Thymus (tissue), 11 donors: Measurements from ENCODE around the gene MCC. TPM values are rescaled to one million over a fixed set of nuclear protein-coding genes. Genes with fewer than 3 reads are reported as not detected.

Experiments used
- DNase-seq, 9 donors: peaks; one replicate each; pipeline ENCODE4 v3.0.0-alpha.2; 2013; ENCODE audit warnings: low spot score in 9 of 9, low read depth in 6 of 9, missing footprints in 1 of 9
- H3K27ac ChIP-seq, 2 donors: one replicate each; pipeline ENCODE4 v1.5.1; 2013; ENCODE audit warnings: control low read depth in 1 of 2, low read depth in 1 of 2, low read length in 1 of 2, mild to moderate bottlenecking in 1 of 2, moderate library complexity in 1 of 2
- H3K27me3 ChIP-seq, 2 donors: one replicate each; pipeline ENCODE4 v1.5.1; 2013; ENCODE audit warnings: low read length in 1 of 2; ENCODE audit not compliant: control insufficient read depth in 2 of 2, insufficient read depth in 1 of 2
- H3K36me3 ChIP-seq, 2 donors: one replicate each; pipeline ENCODE4 v1.5.1; 2013; ENCODE audit warnings: low read length in 1 of 2, mild to moderate bottlenecking in 1 of 2, moderate library complexity in 1 of 2; ENCODE audit not compliant: control insufficient read depth in 2 of 2, insufficient read depth in 2 of 2
- H3K4me1 ChIP-seq, 2 donors: one replicate each; pipeline ENCODE4 v1.5.1; 2013; ENCODE audit warnings: low read length in 2 of 2; ENCODE audit not compliant: control insufficient read depth in 2 of 2, insufficient read depth in 2 of 2
- H3K4me3 ChIP-seq, 2 donors: one replicate each; pipeline ENCODE4 v1.5.1; 2013; ENCODE audit warnings: low read length in 2 of 2, control low read depth in 1 of 2, mild to moderate bottlenecking in 1 of 2
- H3K9me3 ChIP-seq, 2 donors: one replicate each; pipeline ENCODE4 v1.5.1; 2013; ENCODE audit warnings: low read length in 1 of 2, mild to moderate bottlenecking in 1 of 2; ENCODE audit not compliant: control insufficient read depth in 2 of 2, insufficient read depth in 1 of 2
- WGBS: extraction: QIAGEN DNeasy Blood & Tissue Kit; methylation state at CpG from one replicate; pipeline ENCODE4 v1.1.7; 2013; 5-methylcytosine and 5-hydroxymethylcytosine counted together
- polyA plus RNA-seq: library from polyadenylated mRNA; stranded (reverse); fragments of 200-250 nt; gene quantifications from one replicate; pipeline ENCODE4 v1.2.3, GENCODE V29; 2013
- total RNA-seq: library from RNA; stranded (reverse); fragments of 120-200 nt; gene quantifications from one replicate; pipeline ENCODE4 v1.2.4, GENCODE V29; 2013
- donor health status: healthy.

MCC gene
- total and polyA plus RNA-seq, 2 donors: 5.1 to 7.0 TPM

DNA sequence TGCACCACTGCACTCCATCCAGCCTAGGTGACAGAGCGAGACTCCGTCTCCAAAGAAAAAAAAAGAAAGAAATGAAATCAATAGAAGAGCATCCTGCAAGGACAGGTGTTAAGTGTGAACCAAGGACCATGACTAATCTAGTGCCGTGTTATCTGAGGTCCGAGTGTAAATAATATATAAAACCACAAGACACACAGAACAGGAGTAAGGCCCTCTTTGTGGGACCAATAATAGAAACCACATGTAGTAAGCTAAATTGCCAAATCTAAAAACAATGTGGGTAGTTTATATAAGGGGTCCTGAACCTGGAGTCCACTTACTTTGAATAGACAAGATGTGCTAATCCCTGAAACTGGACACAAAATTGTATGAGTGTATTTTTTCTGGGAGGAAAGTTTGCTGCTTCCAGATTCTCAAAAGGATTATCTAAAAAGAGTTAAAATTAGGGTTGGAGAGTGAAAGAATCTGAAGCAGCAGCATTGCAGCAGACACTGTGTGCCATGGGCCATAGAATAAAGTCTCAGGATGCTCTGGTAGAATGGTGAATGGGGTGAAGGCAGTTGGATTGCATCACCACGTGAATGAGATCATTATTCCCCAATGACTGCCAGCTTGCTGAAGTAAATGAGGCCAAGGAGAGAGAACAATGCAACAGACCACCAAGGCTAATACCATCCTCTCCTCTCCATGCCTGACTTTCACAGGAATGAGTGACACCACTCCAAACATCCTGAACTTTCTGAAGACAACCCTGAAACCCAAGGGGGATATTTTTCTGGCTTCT is 288.9 kb downstream of the MCC start:
- H3K4me1 ChIP-seq: no peaks in the 10 kb centered on the region
- WGBS: 97% methylated on average over 5 of the region's 5 CpGs

DNA sequence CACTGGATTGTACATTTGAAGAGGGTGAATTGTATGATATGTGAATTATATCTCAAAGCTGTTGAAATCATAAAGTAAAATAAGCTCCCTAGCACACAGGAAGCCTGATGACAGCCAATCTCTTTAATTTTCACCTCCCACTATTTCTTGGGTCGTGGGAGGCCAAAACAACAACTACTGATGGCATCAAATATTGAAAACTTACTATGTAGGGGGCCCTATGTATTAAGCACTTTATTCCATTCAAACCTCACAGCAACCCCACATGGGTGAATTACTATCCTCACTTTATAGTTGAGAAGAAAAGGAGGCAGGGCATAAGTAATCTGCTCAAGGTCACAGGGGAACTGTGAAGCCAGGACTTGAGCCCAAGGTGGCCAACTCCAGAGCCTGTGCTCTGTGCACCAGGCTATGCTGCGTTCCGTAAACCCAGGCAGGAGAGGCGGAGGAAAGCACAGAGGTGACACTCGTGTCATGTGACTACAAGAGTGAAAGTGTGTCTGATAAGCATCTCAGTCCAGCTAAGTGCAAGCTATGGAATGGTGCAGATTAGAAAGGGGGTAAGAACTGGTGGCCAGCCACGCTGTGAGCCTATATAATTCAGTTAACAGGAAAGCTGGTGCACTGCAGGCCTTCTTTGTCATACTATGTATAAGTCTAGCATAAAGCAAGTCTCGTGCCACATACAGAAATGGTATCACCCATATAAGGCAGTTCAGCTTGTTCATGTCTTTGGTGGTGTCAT is 290.6 kb downstream of the MCC start:
- Histone ChIP-seq H3K4me3 (no peak overlapping the region), H3K27ac (no peak overlapping the region), H3K36me3 (no peaks in the 10 kb centered on the region), H3K4me1 (no peaks in the 10 kb centered on the region), H3K27me3 (no peaks in the 10 kb centered on the region), H3K9me3 (no peaks in the 10 kb centered on the region)
- DNase-seq: no peak
- WGBS: 87% methylated on average over 7 of the region's 7 CpGs

More for the DNA sequence above, 288.9 kb downstream of the MCC start:
- H3K4me3 ChIP-seq: no peak overlapping the region
- no peaks in the 10 kb centered on the region for H3K9me3 ChIP-seq
- H3K27ac ChIP-seq: no peak overlapping the region
- H3K36me3 ChIP-seq: no peaks in the 10 kb centered on the region
- DNase-seq: no peak
- H3K27me3 ChIP-seq: no peaks in the 10 kb centered on the region

DNA sequence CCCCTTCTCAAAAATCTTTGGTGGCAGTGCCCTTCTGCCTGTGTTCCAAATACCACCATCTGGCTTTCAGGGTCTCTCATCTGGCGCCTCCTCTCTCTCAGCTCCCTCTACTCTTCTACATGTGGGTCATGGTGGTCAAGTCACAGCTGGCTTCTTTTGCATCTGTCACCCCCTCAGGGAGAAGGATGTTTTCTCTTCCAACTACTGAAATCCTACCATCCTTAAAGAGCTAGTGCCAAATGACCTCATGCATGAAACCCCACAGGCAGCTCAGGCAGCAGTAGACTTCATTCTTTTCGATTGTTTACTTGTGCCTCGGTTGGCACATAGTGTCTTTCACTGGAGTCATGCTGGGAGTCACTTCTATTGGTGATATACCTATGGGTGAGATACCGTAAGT is 292.5 kb downstream of the MCC start:
- Histone ChIP-seq H3K36me3 (no peaks in the 10 kb centered on the region), H3K4me1 (no peaks in the 10 kb centered on the region), H3K9me3 (no peaks in the 10 kb centered on the region), H3K27ac (no peak overlapping the region), H3K27me3 (no peaks in the 10 kb centered on the region), H3K4me3 (no peak overlapping the region)
- DNase-seq: no peak
- 96% methylated on average over 4 of the region's 4 CpGs for WGBS

DNA sequence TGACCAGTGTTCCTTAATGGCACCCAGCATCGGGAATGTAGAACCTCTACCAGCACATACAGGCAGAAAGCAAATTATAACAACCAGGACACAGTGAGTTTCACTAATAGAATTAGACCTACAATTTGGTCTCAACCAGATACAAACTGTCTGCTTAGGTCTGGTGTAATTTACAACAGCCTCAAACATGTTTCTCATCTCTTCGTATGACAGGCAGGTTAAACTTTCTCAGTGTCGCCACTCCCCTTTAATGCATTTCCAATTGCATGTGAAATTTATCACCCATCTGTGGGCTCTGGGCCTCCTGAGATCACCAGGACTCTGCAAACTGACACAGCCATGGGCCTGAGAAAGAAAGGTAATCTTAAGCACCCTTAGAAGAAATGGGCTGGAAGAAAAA is 293.0 kb downstream of the MCC start:
- Histone ChIP-seq H3K4me1 (no peaks in the 10 kb centered on the region), H3K27ac (no peak overlapping the region), H3K36me3 (no peaks in the 10 kb centered on the region), H3K27me3 (no peaks in the 10 kb centered on the region), H3K4me3 (no peak overlapping the region), H3K9me3 (no peaks in the 10 kb centered on the region)
- WGBS: 97% methylated on average over 3 of the region's 3 CpGs
- no peak for DNase-seq

DNA sequence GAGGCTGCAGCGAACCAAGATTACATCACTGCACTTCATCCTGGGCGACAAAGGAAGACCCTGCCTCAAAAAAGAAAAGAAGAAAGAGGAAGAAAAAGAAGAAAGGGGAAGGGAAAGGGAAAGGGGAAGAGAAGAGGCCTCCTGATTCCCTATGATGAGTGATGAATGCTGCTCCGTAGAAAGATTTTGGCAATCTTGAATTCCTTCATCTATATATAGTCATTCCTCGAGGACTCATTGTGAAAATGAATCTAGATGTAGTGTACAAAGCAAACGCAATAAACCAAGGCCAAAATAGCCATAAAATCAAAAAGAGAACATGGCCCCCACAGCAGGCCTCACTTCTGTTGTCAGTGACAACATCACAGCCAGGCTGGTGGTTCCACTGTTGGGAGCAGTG is 293.7 kb downstream of the MCC start:
- no peaks in the 10 kb centered on the region for H3K9me3 ChIP-seq
- H3K36me3 ChIP-seq: no peaks in the 10 kb centered on the region
- no peaks in the 10 kb centered on the region for H3K27me3 ChIP-seq
- no peaks in the 10 kb centered on the region for H3K4me1 ChIP-seq
- H3K4me3 ChIP-seq: no peak overlapping the region
- no peak overlapping the region for H3K27ac ChIP-seq
- WGBS: 93% methylated on average over 5 of the region's 5 CpGs
- no peak for DNase-seq

DNA sequence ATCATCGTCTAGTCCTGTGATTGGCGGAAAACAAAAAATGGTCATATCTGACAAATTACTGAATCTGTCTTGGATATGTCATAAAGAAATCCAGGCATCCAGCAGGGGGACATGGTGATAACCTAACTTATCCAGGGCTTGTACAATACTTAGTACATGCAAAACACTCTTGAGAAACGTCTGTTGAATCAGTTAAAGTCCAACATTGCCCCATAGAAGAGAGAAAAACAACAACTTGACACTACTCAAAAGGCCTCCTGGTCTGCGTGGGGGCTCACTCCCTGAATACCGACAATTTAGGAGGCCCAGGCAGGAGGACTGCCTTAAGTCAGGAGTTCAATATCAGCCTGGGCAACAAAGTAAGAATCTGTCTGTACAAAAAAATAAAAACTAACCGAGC is 294.1 kb downstream of the MCC start:
- Histone ChIP-seq H3K27me3 (no peaks in the 10 kb centered on the region), H3K4me1 (no peaks in the 10 kb centered on the region), H3K27ac (no peak overlapping the region), H3K9me3 (no peaks in the 10 kb centered on the region), H3K36me3 (no peaks in the 10 kb centered on the region), H3K4me3 (no peak overlapping the region)
- DNase-seq: no peak
- WGBS: 92% methylated on average over 6 of the region's 6 CpGs

DNA sequence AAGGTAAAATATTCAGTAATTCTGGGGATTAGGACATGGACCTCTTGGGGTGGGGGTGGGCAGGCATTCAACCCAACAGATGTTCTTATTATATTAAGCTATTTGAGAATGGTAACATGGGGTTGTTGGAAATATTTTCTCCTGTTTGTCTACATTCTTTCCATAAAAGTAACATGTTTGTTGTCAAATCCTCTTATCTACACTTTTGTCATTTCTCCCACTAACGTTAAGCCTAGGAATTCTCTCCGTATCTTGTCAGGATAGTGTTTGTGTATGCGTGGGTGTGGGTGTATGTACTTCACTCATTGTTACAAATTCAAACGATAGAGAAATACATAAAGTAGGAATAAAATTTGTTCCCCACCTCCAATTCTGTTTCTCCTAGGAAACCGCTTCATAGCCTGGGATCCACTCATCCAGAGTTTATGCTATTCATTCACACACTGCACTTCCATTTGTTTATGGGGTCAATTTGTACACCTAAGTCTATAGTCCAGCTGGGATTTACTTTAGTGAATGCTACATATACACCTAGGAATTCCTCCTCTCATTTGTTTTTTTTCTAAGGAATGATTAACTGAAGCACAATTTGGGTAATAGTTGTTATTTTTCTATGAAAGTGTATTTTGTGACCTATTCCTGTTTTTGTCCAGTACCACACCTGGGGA is 294.8 kb downstream of the MCC start:
- DNase-seq: no peak
- Histone ChIP-seq H3K27ac (no peak overlapping the region), H3K36me3 (no peaks in the 10 kb centered on the region), H3K9me3 (no peaks in the 10 kb centered on the region), H3K4me1 (no peaks in the 10 kb centered on the region), H3K27me3 (no peaks in the 10 kb centered on the region), H3K4me3 (no peak overlapping the region)
- 96% methylated on average over 5 of the region's 5 CpGs for WGBS

DNA sequence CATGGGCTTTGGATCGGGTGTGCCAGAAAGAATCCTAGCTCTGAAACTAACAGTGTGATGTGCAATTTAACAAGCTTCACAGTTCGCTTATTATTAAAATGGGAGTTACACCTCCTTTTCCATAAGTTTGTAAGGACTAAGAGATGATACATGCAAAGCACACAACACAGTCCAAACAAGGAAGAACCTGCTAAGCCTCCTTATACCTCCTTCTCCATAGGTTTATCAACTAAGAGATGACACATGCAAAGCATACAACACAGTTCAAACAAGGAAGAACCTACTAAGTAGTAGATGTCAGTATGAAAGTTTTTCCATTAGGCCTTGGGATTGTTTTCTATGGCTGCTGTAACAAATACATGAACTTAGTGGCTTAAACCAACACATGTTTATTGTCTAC is 295.7 kb downstream of the MCC start:
- DNase-seq: no peak
- Histone ChIP-seq H3K4me1 (no peaks in the 10 kb centered on the region), H3K9me3 (no peaks in the 10 kb centered on the region), H3K27ac (no peak overlapping the region), H3K4me3 (no peak overlapping the region), H3K27me3 (no peaks in the 10 kb centered on the region), H3K36me3 (no peaks in the 10 kb centered on the region)
- 94% methylated on average over 2 of the region's 2 CpGs for WGBS

DNA sequence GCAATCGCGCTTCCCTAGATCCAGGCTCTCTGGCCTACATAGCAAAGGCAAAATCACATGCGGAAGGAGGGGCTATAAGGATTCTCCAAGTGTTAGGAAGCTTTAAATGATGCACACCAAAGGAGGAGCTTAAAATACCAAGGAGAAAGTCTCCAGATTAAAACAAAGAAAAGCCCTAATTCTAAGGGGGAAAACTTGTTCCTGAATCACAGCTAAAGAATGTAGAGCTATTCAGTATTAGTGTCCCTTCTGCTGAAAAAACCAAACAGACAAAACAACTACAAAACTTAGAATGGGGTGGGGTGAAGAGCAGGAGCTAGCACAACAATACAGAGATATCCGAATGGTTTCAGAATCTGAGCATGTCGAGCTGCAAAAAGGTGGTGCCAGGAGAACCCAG is 297.9 kb downstream of the MCC start:
- H3K4me3 ChIP-seq: no peak overlapping the region
- no peak for DNase-seq
- no peaks in the 10 kb centered on the region for H3K27me3 ChIP-seq
- no peaks in the 10 kb centered on the region for H3K9me3 ChIP-seq
- no peak overlapping the region for H3K27ac ChIP-seq
- no peaks in the 10 kb centered on the region for H3K4me1 ChIP-seq
- WGBS: 97% methylated on average over 5 of the region's 5 CpGs
- no peaks in the 10 kb centered on the region for H3K36me3 ChIP-seq
